HG03342 (cell line): ENCODE data around the gene KCNG2.

Experiments
- ATAC-seq: cut with Tn5 transposase; IDR thresholded peaks from one replicate; pipeline ENCODE4 v1.9.1; 2021; ENCODE audit warnings: mild to moderate bottlenecking, moderate library complexity; ENCODE audit not compliant: unreplicated experiment

The KCNG2 gene

DNA sequence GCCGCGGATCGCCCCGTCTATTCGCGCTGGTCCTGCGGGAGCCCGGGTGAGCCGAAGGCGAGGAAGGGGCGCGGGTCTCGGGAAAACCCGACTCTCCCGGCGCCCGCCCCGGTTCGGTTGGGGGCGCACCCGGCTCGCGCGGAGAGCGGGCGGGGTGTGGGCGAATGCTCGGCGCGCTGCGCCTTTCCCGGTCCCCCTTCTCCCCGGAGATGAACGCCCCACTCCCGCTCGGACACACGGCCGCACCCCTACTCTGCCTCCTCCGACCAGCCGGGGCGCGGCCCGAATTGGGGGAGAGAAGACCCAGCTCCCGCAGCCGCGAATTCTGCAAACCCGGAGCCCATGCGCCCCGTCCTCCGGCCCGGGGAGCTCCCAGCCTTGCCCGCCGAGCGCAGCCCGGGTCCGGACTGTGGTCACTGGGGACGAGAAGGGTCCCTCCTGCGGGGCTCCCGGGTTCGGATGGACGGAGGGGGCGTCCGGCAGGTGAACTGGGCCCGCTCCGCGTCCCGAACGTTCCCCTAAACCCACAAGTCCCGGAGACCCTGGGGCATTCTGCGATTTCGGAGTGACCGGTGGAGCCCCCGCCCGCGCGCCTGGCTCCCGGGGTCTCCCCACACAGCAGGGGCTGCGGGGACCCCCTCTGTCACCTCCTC, 734 bp downstream of the KCNG2 start:
- ATAC-seq = no peak

DNA sequence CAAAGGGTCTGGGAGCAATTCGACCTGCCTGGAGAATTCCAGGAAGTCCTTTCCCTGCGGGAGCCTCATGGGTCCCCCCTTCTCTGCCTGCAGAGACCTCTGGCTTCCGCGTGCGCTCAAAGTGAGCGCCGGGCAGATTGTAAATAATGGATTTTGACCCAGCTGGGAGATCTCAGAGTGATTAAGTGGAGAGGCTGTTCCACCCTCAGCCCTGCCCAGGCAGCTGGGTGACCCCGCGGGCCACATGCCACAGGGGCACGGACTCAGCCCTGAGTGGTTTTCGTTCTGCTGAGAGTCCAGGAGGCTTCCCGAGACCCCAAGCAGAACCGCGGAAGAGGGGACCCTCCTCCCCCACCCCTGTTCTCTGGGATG, 1.2 kb downstream of the KCNG2 start:
- no peak for ATAC-seq

DNA sequence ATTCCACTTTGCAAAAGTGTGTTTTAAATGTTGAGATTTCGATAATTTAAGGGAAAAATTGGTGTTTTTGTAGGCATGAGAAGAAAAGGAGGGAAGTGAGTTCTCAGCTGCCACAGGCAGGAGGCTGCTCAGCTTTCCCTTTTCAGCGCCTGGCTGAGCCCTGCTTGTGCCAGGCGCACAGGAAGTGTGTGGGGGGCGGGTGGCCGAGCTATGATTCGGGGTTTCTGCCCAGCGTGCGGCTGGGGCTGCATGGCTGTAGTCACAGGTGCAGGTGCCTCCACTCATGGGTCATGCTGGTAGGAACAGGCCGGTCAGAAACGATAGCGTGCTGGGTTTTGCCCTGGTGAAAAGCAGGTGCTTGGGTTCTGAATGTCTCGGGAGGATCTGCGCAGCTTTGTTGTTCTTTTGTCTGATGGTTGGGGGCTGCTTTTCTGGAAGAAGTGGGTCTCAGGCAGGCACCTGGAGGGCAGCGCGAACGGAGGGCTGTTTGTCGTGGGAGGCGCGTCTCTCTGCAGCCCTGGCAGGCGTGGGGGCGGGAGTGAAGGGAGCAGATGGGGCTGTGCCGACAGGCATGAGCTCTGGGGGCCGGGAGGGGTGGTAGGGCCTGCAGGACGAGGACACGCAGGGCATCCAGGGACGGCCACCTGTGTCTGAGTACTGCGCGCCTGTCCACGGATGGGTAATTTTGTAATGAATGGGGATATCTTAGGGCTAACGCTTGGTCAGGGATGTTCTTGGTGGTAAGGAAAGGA, 2.1 kb downstream of the KCNG2 start:
- ATAC-seq = no peak

DNA sequence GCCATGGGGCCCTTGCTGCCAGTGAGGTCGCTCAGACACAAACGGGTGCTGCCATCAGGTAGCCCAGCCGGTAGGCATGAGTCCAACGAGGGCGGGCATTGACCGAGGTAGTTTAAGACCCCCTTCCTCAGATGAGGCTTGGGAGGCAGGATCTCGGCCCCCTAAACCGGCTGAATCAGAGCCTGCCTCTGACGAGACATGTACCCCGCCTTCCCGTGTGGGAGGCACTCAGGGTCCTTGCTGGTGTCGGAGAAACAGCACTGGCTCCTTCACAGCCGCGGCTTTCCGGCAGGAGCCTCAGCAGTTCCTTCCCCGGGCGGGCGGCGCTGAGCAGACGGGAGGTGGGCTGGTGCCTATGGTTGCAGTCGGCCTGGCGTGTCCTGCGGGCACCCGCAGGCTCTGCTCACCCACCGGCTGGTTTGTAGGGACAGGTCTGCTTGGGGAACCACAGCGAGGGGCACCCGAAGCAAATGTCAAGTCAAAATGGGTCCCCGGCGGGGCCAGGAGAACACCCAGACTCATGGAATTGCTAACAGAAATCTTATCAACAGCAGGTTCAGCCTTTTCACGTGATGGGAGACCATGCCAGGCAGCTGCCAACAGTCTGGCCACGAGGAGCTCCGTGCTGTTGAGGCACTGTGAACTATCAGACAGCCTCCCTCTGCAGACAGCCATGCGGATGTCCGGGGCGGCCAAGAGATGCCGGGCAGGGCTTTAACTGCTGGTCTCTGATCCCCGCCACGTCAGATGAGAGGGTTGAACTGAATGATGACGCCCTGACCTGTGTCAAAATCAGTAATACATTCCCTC, 2.8 kb downstream of the KCNG2 start:
- no peak for ATAC-seq

DNA sequence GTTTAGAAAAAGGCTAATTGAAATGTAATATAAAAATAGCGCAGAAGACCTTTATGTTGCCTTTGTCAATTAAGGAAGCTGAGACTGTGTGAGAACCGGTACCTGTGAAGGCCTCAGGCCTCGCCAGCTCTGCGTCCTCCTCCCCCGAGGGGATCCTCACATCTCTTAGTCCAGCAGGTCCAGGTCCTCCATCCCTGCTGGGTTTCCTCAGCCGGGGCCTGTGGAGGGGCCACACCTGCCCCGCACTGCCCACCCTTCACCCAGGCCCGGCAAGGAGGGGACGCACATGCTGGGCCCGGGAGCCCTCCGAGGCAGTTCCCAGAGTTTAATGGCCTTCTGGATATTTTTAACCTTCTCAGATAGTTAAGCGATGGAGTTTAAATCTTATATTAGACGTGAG, 3.5 kb downstream of the KCNG2 start:
- ATAC-seq = no peak

DNA sequence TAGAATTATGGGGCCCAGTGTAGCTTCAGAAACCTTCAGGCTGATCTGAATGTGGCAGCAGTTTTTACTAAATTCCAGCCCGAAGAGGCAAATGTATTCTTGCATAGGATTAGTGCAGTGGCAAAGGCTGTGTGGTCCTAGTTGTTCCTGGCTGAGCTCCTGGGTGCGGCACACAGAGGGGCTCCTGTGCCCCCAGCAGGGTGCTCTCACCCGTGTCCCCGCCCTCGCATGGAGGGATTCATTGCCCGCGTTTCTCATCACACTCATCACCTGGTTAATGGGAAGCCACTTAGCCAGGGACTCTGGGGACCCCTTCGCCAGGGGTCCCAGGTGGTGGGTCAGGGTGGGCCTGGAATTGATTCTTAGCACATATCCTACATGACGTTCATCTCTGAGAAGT, 3.9 kb downstream of the KCNG2 start:
- ATAC-seq = no peak

DNA sequence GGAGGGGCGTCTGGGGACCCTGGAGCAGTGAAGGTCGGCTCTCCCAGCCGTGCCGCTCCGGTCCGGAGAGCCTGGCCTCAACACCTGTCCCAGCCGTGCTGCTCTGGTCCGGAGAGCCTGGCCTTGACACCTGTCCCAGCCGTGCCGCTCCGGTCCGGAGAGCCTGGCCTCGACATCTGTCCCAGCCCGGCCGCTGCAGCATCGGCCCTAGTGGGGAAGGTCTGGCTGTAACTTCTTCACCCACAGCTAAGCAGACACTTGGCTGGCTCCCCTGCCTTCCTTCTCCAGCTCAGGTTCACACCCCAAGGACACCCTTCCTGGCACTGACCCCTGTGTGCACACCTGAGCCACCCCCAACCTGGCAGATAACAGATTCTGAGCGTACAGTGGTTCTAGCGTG, 4.6 kb downstream of the KCNG2 start:
- no peak for ATAC-seq

DNA sequence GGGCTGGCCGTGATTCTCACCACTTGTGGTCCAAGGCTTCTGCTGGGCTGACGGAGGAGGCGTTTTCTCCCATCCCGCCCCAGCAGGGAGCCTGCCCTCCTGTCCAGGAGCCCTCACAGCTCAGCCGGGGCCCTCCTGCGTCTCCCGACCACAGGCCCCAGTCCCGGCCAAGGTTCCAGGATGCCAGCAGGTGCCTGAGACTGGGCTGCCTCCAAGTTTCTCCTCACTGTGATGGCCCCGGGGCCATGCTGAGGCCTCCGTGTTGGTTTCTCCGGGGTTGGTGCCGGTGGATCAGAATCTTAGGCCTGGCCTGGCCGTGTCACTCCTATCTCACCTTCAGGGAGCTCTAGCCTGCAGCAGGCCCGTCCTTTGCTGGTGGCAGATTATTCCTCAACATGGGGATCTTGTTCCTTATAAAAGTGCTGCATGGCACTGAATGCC, 5.9 kb downstream of the KCNG2 start:
- ATAC-seq = no peak

DNA sequence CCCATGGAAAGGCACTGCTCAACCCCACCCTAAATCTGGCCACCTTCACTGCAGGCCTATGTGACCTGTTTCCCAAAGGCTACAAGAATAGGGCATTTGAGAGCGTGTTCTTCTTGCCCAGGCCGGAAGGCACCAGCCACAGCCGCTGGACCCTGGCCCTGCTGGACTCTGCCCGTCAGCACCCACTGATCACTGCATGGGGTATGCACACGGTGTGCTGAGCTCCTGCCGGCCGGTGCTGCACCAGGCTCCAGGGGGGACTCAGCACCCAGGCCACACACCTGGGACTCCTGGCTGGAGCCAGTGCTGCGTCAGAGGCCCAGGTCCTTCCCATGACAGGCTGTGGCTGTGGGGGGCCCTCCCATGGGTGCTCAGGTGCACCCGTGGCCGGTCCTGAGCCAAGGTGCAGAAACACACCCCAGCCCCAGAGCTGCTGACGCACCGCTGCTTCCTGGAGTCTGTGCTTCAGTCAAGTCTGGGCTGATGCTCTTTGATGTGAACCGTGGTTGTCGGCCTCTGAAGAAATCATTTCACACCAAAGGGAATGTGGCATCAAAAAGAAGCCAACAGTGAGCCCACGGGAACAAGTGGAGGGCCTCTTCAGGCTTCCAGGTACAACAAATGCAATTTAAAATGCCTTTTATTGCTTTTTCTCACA, 6.5 kb downstream of the KCNG2 start:
- ATAC-seq = no peak

DNA sequence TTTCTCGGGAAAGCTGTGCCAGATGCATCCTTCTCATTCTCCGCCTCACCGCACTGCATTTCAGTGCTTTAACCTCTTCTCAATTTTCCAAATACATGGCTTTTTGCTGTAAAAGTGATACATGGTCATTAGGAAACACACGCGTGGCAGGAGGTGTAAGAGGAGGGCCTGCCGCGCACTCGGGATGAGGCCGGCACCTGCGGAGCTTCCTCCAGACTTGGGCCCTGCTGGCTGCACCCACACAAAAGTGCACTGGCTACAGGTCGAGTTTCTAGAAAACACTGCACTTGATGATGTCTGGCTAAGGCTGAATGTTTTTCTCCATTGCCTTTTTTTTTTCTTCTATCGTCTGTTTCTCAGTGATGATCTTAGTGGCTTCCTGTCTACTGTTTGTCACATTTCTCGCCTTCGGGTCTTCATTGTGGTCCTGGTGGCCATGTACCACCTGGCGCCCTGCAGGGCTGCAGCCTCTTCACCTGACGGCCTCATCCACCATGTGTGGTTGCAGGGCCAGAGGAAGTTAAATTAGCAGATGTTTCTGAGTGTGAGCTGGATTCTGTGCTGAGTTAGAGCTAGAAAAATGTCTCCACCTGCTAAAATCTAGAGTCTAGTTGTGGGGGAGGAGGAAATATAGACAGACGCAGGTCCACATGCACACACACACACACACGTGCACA, 7.6 kb downstream of the KCNG2 start:
- no peak for ATAC-seq

DNA sequence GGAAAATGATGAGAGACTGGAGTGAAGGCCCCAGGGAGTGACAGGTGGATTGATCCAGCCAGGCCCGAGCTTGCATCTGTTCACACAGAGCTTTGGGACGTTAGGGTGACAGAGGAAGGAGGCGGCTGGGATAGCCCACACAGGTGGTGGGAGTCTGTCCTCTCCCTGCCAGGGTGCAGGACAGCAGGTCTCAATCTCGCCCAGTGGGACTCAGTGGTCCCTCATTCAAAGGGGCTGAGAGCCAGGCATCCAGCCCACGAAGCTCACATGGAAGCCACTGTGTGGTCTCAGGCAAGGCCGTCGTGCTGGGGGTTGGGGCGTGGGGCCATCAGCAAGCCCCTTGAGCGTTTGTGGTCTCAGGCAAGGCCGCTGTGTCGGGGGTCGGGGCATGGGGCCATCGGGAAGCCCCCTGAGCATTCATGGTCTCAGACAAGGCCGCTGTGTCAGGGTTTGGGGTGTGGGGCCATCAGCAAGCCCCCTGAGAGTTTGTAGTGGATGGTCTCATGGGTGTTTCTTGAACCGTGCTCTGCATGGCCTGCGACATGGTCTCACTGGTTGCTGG, 8.3 kb downstream of the KCNG2 start:
- ATAC-seq = no peak

DNA sequence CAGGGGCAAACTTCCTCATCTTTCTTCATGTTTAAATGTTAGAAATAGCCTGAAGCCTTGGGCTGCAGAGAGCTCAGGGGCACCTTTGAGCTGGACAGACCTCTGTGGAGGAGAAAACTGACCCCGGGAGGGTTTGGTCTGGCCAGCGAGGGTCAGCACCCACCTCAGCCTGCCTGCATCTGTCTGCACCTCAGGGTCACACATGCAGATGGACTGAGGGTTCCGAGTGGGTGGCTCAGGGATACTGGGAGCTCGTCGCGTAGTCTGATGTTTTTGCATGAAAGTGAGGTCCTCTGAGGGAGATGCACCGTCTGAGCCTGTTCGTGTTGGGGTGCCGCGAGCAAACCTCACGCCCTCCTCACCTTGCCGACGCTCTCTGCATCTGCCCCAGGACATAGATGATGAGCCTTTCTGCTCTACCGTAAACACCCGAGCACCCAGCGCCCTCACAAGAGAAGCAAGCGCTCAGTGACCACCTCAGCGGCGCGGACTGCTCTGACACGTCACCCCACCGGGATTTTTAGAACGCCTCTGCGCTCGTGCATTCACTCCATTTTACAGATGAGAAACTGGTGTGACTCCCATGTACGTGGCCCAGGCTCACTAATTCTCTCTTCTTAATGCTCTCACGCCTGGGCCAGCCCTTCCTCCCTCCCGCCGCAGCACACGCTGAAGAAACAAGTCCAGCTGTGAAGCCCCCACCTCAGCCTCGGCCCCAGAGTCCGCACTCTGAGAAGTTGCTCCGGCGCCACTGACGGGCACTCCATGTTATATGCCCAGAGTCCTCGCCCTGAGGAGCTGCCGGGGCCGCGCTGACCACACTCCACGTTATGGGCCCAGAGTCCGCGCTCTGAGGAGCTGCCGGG, 9.5 kb downstream of the KCNG2 start:
- no peak for ATAC-seq

DNA sequence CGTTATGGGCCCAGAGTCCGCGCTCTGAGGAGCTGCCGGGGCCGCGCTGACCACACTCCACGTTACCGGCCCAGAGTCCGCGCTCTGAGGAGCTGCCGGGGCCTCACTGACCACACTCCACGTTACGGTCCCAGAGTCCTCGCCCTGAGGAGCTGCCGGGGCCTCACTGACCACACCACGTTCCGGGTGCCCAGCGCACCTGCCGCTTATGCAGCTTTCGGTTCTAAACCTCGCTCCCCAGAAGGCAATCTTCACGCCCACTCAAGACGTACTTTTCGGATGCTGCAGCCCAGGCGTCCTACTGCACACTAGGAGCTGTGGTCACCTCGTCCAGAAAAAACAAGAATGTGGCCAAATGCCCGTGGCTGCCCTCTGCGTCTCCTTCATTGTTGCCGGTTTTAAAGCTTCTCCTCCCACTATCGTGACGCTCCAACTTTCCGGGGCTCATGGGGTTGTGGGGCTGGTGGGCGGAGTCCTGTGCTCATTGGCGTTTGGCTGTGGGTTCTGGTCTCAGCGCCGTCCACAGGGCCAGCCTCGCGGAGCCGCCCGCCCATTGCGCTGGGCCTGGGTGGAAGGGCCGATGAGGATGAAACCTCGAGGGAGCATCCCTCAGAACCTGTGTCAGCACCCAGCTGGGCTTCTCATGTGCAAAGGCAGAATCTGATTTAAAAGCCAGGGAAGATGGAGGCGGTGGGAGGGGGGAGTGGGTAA, 11.9 kb downstream of the KCNG2 start:
- ATAC-seq = no peak

DNA sequence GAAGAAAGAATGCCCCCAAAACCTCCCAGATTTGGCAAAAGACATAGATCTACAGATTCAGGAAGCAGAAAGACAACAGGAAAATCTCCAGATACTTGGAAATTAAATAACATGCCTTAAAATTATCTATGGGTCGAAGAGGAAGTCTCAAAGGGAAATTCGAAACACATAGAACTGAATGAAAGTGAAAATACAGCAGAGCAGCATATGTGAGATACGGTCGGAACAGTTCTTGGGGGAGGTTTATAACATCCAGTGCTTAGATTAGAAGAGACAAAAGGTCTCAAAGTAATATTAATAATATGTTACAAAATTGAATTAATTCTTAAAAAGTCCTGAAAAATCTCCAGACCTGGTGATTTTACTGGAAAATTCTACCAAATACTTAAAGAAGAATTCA, 14.3 kb downstream of the KCNG2 start:
- ATAC-seq = no peak

DNA sequence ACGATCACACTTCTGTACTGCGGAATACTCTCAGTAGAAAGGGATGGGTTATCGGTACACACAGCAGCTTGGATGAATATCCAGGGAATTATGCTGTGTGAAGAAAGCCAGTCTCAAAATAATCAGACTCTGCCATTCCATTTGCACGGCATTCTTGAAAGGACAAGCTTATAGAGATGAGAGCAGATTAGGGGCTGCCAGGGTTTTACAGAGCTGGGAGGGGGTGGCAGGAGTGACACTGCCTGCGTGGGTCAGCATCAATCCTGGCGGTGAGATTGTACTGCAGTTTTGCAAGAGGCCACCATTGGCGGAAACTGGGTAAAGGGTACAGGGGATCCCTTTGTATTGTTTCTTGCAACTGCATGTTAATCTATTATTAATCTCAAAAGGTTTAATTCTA, 16.6 kb downstream of the KCNG2 start:
- no peak for ATAC-seq

DNA sequence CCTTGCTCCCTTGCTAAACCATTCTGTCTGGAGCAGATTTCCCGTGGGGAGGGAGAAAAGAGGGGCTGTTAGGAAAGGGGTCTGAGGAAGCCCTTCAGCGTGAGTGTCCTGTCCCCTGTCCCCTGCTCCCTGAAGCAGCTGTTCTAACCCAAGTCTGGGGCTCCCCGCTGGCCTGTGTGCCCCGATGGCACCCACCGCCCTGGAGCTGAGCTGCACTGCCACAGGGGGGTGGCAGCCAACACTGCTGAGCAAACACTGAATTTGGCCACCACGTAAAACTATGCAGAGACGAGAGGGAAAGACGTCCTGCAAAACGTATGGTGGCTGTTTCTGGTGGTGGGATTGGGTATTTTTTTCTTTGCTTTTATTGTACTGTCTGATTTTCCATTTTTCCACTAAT, 17.9 kb downstream of the KCNG2 start:
- ATAC-seq = no peak

DNA sequence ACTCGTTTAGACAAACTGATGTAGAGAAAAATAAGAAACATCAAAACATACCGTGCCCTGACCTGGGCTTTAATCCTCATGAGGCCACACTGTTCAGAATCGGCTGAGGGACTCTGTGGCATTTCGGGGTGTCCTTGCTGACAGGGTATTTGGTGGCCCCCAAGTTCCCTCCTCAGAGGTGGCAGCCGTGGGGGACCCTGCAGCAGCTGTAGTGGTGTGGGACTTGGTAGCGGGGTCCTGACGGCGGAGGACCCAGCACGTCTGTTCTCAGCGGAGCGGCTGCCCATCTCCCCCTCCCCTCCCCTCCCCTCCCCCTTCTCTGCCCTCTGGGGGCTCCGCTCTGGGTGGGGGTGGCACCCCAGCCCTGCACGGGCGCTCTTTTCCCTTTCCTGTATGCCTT, 18.4 kb downstream of the KCNG2 start:
- no peak for ATAC-seq

DNA sequence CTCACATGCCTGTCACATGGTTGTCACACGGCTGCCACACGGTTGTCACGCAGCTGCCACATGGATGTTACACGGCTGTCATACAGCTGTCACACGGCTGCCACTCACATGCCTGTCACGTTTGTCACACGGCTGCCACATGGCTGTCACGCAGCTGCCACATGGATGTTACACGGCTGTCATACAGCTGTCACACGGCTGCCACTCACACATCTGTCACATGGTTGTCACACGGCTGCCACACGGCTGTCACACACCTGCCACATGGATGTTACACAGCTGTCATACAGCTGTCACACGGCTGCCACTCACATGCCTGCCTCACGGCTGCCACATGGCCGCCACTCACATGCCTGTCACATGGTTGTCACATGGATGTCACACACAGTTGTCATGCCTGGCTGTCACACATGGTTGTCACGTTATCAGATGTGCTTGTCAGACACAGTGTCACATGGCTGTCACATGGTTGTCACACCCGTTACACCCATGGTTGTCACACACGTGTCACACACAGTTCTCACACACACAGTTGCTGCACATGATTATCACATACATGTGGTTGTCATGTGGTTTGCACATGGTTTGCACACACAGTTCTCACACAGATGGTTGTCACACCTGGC, 19.4 kb downstream of the KCNG2 start:
- no peak for ATAC-seq

DNA sequence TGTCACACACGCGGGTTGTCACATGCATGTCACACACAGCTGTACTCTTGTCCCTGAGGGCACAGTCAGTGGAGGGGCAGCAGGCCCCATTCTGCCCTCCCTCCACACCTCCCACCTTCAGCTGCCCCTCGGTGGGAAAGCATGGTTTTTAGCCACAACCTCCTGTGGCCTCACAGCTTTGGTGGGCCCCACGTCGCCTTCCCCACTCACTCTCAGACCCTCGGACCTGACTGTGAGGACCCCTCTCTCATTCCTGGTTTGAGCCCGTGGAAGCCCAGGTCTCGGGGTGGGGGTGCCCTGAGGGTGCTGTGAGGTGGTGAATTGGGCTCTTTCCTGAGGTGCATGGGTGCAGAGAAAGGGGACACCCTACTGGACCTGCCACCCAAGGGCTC, 19.9 kb downstream of the KCNG2 start:
- ATAC-seq = no peak
